Measurements from ENCODE around the gene RNF39.

RNF39 gene

GRCh38 chr6:30071081-30071818, 4.3 kb downstream of the RNF39 start:
- Histone ChIP-seq H2AFZ (ENCODE audit: low read length, unreplicated experiment) (no peak overlapping the region), H3K27me3 (ENCODE audit: insufficient read depth, low read length) (peaks cover 50% of the 10 kb centered on the region), H3K4me3 (ENCODE audit: low read depth, low read length) (no peak overlapping the region), H3K79me2 (ENCODE audit: control insufficient read depth, insufficient read depth, low read length, unreplicated experiment) (peaks cover 3% of the 10 kb centered on the region), H3K27ac (ENCODE audit: low read depth, low read length) (no peak overlapping the region), H3K4me1 (ENCODE audit: control insufficient read depth, insufficient read depth, low read length, unreplicated experiment) (peaks cover 19% of the 10 kb centered on the region), H3K36me3 (ENCODE audit: insufficient read depth, low read length) (no peaks in the 10 kb centered on the region)

- Histone ChIP-seq H3K36me3 (ENCODE audit: insufficient read depth, low read length) (no peaks in the 10 kb centered on the region), H2AFZ (ENCODE audit: low read length, unreplicated experiment) (peak overlapping the region; percentile 87), H3K27ac (ENCODE audit: low read depth, low read length) (peak overlapping the region; percentile 80), H3K27me3 (ENCODE audit: insufficient read depth, low read length) (peaks cover 14% of the 10 kb centered on the region), H3K4me3 (ENCODE audit: low read depth, low read length) (peak overlapping the region; percentile 84), H3K4me1 (ENCODE audit: control insufficient read depth, insufficient read depth, low read length, unreplicated experiment) (peaks cover 18% of the 10 kb centered on the region), H3K79me2 (ENCODE audit: control insufficient read depth, insufficient read depth, low read length, unreplicated experiment) (peaks cover 7% of the 10 kb centered on the region)
Measured at GRCh38 chr6:30067460-30068139, 8.0 kb downstream of the RNF39 start.

- peaks cover 12% of the 10 kb centered on the region for H3K79me2 ChIP-seq (ENCODE audit: control insufficient read depth, insufficient read depth, low read length, unreplicated experiment)
- H3K4me1 ChIP-seq (ENCODE audit: control insufficient read depth, insufficient read depth, low read length, unreplicated experiment) = peaks cover 21% of the 10 kb centered on the region
- H3K36me3 ChIP-seq (ENCODE audit: insufficient read depth, low read length) = no peaks in the 10 kb centered on the region
- H2AFZ ChIP-seq (ENCODE audit: low read length, unreplicated experiment) = peak within 1 kb of the TSS; percentile 87
- H3K4me3 ChIP-seq (ENCODE audit: low read depth, low read length) = peak within 1 kb of the TSS; percentile 84
- H3K27ac ChIP-seq (ENCODE audit: low read depth, low read length) = peak within 1 kb of the TSS; percentile 80
- H3K27me3 ChIP-seq (ENCODE audit: insufficient read depth, low read length) = peaks cover 6% of the 10 kb centered on the region
Measured at GRCh38 chr6:30066577-30067459, 8.8 kb downstream of the RNF39 start, which contains the start of gene PPP1R11. Gene PPP1R11, plus strand, starts transcription at chr6:30067198. Its CDS starts 213 bp downstream, at chr6:30067411.

GRCh38 chr6:30066082-30066481, 9.5 kb downstream of the RNF39 start:
- Histone ChIP-seq H3K27ac (ENCODE audit: low read depth, low read length) (peak overlapping the region; percentile 64), H3K79me2 (ENCODE audit: control insufficient read depth, insufficient read depth, low read length, unreplicated experiment) (peaks cover 16% of the 10 kb centered on the region), H3K27me3 (ENCODE audit: insufficient read depth, low read length) (no peaks in the 10 kb centered on the region; the same call in 1 of the 2 replicates), H3K36me3 (ENCODE audit: insufficient read depth, low read length) (no peaks in the 10 kb centered on the region), H2AFZ (ENCODE audit: low read length, unreplicated experiment) (peak overlapping the region; percentile 79), H3K4me3 (ENCODE audit: low read depth, low read length) (peak overlapping the region; percentile 84), H3K4me1 (ENCODE audit: control insufficient read depth, insufficient read depth, low read length, unreplicated experiment) (peaks cover 21% of the 10 kb centered on the region)

- Histone ChIP-seq H3K4me1 (ENCODE audit: control insufficient read depth, insufficient read depth, low read length, unreplicated experiment) (peaks cover 28% of the 10 kb centered on the region), H3K4me3 (ENCODE audit: low read depth, low read length) (no peak overlapping the region), H3K36me3 (ENCODE audit: insufficient read depth, low read length) (no peaks in the 10 kb centered on the region), H3K27me3 (ENCODE audit: insufficient read depth, low read length) (no peaks in the 10 kb centered on the region), H2AFZ (ENCODE audit: low read length, unreplicated experiment) (no peak overlapping the region), H3K79me2 (ENCODE audit: control insufficient read depth, insufficient read depth, low read length, unreplicated experiment) (peaks cover 28% of the 10 kb centered on the region), H3K27ac (ENCODE audit: low read depth, low read length) (no peak overlapping the region)
Measured at GRCh38 chr6:30063315-30063714, 12.3 kb downstream of the RNF39 start.

GRCh38 chr6:30062471-30063178, 12.9 kb downstream of the RNF39 start:
- H3K36me3 ChIP-seq (ENCODE audit: insufficient read depth, low read length) = no peaks in the 10 kb centered on the region
- H2AFZ ChIP-seq (ENCODE audit: low read length, unreplicated experiment) = no peak overlapping the region
- no peak overlapping the region for H3K27ac ChIP-seq (ENCODE audit: low read depth, low read length)
- H3K79me2 ChIP-seq (ENCODE audit: control insufficient read depth, insufficient read depth, low read length, unreplicated experiment) = peaks cover 26% of the 10 kb centered on the region
- H3K27me3 ChIP-seq (ENCODE audit: insufficient read depth, low read length) = no peaks in the 10 kb centered on the region
- H3K4me1 ChIP-seq (ENCODE audit: control insufficient read depth, insufficient read depth, low read length, unreplicated experiment) = peaks cover 22% of the 10 kb centered on the region
- H3K4me3 ChIP-seq (ENCODE audit: low read depth, low read length) = peak overlapping the region; percentile 79

- Histone ChIP-seq H3K27ac (ENCODE audit: low read depth, low read length) (peak overlapping the region; percentile 12), H3K4me1 (ENCODE audit: control insufficient read depth, insufficient read depth, low read length, unreplicated experiment) (peaks cover 22% of the 10 kb centered on the region), H3K4me3 (ENCODE audit: low read depth, low read length) (peak overlapping the region; percentile 79), H3K79me2 (ENCODE audit: control insufficient read depth, insufficient read depth, low read length, unreplicated experiment) (peaks cover 26% of the 10 kb centered on the region), H2AFZ (ENCODE audit: low read length, unreplicated experiment) (peak overlapping the region; percentile 11), H3K27me3 (ENCODE audit: insufficient read depth, low read length) (no peaks in the 10 kb centered on the region), H3K36me3 (ENCODE audit: insufficient read depth, low read length) (no peaks in the 10 kb centered on the region)
Measured at GRCh38 chr6:30061858-30062458, 13.6 kb downstream of the RNF39 start.

GRCh38 chr6:30061092-30061857, 14.3 kb downstream of the RNF39 start, which contains the start of gene POLR1H:
Gene POLR1H, plus strand, starts transcription at chr6:30061265. Its CDS starts 260 bp downstream, at chr6:30061525.
- Histone ChIP-seq H3K4me3 (ENCODE audit: low read depth, low read length) (peak within 1 kb of the TSS; percentile 79), H3K36me3 (ENCODE audit: insufficient read depth, low read length) (no peaks in the 10 kb centered on the region), H3K27ac (ENCODE audit: low read depth, low read length) (peak within 1 kb of the TSS; percentile 59), H2AFZ (ENCODE audit: low read length, unreplicated experiment) (peak within 1 kb of the TSS; percentile 93), H3K79me2 (ENCODE audit: control insufficient read depth, insufficient read depth, low read length, unreplicated experiment) (peaks cover 26% of the 10 kb centered on the region), H3K4me1 (ENCODE audit: control insufficient read depth, insufficient read depth, low read length, unreplicated experiment) (peaks cover 20% of the 10 kb centered on the region), H3K27me3 (ENCODE audit: insufficient read depth, low read length) (no peaks in the 10 kb centered on the region)

- Histone ChIP-seq H3K27ac (ENCODE audit: low read depth, low read length) (peak overlapping the region; percentile 59), H3K36me3 (ENCODE audit: insufficient read depth, low read length) (no peaks in the 10 kb centered on the region), H3K79me2 (ENCODE audit: control insufficient read depth, insufficient read depth, low read length, unreplicated experiment) (peaks cover 26% of the 10 kb centered on the region), H2AFZ (ENCODE audit: low read length, unreplicated experiment) (peak overlapping the region; percentile 93), H3K4me1 (ENCODE audit: control insufficient read depth, insufficient read depth, low read length, unreplicated experiment) (peaks cover 14% of the 10 kb centered on the region), H3K27me3 (ENCODE audit: insufficient read depth, low read length) (no peaks in the 10 kb centered on the region), H3K4me3 (ENCODE audit: low read depth, low read length) (peak overlapping the region; percentile 79)
Measured at GRCh38 chr6:30060606-30061091, 14.9 kb downstream of the RNF39 start.

All from ACC112 (cell line).